KG1 (cell line): ENCODE measurements around the gene MGAT4A.
"Not testable (repeated sequence)": the region's sequence is repeated elsewhere in the genome, so short reads cannot be mapped to it uniquely, and the experiment has no call there.

Source experiments
- DNase-seq: peaks from one replicate; lab custom pipeline; 2025; lab: John Stamatoyannopoulos, UW

The MGAT4A gene

DNA sequence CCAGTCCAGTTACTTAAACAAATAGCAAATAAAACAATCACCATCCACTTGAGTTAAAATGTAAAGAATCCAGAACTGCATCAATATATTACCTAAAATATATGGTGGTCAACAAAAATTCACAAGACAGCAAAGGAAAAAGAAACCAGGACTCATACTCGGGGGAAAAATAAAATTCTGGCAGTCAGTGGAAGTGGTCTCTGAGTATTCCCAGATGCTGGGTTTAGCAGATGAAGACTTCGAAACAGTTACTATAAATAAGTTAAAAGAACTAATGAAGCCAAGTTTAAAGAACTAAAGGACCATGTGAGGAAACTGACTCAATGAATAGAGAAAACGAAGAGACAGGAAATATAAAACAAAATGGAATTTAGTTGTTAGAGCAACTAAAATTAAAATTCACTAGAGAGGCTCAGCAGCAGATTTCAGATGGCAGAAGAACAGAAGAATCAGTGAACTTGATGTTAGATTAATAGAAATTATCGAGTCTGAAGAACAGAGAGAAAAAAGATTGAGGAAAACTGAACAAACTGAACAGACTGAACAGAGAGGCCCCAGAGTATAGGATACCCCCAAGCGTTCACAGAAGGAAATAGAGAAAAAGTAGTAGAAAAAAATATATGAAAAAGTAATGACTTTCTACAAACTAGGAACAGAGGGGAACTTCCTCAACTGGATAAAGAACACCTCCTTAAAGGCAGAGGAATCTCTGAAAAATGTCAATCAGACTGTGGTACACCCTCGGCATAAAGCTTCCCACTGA lies 27.9 kb downstream of the MGAT4A start:
- DNase-seq: no peak

DNA sequence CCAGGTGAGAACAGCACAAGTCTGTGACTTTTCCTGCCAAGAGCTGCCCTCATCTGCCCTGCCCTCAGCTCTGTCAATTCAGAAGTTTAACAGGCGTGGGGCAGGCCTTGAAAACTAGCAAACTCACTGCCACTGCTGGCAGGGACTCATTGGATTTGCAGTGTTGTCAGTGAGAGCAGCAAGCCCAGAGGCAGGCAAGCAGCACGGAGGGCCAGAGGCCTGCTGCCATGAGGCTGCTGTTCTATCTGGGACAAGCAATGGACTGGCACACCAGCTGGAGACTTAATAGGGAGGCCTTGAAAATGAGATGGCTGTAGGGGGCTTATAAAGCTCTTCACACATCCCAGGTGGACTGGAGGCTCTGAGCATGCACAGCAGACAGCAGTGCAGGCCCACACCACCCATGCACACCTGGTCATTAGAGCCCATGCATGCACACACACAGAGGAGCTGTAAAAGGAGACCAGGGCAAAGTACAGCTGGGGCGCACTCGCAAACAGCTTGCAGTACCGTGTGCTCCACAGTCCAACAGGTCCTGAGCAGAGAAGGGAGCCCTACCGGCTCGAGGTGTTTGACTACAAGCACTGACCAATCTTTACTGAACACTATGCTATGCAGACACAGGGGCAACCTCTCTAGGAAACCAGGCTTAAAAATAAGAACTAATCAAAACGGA lies 28.7 kb downstream of the MGAT4A start:
- DNase-seq: no peak

DNA sequence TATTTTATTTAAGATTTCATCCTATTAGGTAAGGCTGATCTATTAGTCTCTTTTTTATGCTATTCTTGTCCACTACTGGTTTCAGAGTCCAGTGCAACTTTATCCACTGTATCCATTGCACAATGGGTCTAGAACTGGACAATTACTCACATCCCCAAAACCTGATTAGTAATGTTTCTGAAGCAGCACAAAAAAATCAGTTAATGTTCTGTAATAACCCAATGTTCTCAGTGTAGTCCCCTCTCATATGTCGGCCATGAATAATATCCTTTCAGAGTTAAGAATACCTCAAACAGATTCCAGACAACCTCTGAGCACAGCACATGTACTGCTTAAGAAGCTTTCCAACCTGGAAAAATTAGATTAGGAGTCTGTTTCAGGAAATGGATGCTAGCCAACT lies 29.7 kb downstream of the MGAT4A start:
- no peak for DNase-seq

DNA sequence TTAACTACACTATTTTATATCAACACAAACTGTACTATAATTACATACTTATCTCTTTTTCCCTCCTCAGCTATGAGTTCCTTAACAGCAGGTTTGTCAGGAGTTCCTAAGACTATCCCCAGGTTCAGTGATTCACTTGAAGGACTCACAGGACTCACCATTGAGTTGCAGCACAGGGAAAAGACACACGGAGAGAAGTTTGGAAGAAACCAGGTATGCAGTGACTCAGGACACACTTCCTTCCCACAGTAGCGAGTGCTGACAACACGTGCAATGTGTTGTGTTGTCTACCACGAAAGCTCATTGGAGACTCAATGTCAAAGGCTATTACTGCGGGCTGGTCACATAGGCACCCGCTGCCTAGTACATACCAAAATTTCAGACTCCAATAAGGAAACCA lies 32.0 kb downstream of the MGAT4A start:
- DNase-seq: no peak

DNA sequence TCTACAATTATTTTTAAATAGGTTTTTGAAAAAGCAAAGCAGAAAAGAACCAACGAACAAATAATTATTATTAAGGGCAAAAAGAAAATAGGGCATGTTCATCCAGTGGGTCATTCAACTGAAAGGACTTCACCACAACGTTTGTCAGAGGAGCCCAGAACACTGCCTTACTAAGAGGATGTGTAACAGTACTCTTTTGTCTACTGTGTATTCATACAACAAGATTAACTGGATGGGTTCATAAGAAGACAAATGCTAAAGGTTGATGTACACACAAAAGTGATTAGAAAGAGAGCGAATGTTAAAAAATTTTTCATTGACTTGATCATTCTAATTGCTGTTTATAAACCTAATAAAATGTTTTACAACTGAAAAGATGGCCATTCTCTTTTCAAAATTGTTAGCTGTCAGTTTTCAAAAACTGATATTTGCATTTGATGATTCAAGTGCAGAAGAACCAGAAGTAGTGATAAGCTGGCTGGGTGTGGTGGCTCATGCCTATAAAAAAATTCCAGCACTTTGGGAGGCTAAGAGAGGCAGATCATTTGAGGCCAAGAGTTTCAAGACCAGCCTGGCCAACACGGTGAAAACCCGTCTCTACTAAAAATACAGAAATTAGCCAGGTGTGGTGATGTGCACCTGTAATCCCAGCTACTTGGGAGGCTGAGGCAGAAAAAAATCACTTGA lies 33.1 kb downstream of the MGAT4A start:
- no peak for DNase-seq

DNA sequence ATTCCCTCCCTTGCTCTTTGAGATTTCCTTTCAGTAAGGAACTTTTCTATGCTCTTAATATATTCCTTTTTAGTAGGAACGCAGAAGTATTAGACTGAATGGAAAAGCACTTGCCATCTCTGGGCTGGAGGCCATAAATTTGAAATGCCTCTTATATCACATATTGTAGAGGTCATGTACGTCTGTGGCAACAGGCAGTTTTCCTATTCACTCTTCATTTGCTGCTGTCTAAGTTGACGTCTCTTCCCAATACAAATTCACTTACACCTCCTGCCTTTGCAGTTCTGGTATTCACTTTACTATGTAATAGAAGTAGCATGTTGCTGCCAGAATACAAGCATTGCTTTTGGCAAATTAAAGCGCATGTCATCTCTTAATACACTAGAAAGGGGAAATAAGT lies 34.7 kb downstream of the MGAT4A start:
- no peak for DNase-seq

DNA sequence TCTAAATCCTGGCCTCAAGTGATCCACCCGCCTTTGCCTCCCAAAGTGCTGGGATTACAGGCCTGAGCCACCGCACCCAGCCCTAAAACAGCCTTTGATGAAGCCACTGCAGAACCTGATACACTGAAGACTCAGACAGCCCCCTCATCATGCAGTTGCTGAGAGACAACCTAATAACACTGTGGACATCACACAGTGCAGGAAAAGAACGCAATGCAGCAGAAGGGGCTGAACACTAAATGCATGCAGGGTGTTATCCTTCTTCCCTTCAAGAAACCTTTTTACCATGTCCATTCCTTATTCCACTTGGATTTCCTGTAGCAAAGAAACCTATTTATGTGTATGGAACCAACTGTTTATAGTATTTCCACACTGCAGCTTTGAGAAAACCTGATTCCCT lies 35.7 kb downstream of the MGAT4A start:
- DNase-seq: no peak

DNA sequence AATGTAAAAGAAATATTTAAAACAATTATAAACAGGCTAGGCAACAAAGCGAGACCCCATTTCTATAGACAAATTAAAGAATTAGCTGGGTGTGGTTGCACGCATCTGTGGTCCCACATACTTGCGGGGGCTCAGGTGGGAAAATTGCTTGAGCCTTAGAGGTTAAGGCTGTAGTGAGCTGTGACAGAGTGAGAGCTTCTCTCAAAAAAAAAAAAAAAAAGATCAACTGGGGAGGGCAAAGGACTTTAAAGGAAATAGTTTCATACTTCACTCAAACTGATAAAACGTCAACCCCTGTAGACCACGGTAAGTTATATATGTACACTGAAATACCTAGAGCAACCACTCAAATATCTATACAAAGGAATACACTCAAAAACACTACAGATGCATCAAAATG lies 37.5 kb downstream of the MGAT4A start:
- DNase-seq: no peak

DNA sequence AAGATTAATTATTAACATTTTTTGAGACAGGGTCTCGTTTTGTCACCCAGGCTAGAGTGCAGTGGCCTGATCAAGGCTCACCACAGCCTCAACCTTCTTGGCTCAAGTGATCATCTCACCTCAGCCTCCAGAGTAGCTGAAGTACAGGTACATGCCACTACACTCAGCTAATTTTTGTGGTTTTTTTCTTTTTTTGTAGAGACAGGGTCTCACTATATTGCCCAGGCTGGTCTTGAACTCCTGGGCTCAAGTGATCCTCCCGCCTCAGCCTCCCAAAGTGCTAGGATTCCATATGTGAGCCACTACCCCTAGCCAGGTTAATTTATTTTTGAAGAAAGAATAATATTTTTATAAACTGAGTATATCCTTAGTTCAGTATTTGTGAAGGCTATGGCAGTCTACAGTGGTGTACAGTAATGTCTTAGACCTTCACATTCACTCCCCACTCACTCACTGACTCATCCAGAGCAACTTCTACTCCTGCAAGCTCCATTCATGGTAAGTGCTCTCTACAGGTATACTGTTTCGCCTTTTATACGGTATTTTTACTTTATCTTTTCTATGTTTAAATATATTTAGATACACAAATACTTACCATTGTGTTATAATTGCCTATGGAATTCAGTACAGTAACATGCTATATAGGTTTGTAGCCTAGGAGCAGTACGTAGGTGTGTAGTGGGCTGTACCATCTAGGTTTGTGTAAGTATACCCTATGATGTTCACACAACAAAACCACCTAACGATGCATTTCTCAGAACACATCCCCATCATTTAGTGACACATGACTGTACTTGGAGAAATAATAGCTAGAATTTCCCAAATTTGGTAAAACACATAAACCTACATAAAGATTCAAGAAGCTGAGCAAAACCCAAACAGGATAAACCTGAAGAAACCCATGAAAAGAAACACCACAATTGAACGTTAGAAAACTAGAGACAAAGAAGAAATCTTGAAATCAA lies 38.6 kb downstream of the MGAT4A start:
- no peak for DNase-seq

DNA sequence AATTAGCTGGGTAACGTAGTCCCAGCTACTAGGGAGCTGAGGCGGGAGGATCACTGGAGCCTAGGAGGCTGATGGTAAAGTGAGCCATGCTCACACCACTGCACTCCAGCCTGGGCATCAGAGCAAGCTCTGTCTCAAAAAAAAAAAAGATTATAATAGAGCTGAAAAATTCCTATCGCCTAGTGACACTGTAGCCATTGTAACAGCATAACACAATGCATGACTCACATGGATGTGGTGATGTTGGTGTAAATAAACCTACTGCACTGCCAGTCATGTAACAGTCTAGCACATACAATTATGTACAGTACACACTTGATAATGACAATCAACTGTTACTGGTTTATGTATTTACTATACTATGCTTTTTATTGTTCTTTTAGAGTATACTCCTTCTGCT lies 39.6 kb downstream of the MGAT4A start:
- DNase-seq: no peak

DNA sequence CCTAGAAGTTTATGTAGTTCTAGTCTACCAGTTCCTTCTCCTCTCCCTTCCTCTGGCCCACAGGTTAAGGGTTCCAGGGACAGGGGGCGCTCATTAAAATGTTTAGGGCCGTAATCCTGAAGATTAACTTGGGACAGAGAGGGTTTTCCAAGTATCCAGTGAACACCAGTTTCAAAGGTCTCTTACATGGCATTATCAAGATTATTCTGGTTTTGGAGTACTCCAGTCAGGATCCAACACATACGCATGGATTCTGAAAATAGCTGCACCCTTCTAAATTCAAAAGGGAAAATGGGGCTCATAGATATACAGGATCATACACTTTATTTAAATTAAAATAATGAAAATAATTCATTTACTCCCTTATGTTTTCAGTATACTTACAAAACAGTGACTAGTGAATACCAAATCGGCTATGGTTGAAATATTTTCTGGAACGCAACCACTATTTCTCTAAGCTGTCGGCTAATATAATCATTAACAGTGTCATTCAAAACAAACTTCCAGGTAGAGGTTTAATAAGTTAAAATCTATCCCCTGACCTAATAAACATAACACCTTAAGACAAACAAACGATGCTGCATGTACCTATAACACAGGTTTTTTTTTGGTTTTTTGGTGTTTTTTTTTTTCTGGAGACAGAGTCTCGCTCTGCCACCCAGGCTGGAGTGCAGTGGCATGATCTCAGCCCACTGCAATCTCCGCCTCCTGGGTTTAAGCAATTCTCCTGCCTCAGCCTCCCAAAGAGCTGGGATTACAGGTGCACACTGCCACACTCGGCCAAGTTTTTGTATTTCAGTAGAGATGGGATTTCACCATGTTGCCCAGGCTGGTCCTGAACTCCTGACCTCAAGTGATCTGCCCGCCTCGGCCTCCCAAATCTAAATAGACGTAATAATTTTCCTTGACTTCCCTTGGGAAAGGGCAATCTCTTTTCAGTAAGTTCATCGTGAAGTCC lies 44.7 kb downstream of the MGAT4A start:
- no peak for DNase-seq

DNA sequence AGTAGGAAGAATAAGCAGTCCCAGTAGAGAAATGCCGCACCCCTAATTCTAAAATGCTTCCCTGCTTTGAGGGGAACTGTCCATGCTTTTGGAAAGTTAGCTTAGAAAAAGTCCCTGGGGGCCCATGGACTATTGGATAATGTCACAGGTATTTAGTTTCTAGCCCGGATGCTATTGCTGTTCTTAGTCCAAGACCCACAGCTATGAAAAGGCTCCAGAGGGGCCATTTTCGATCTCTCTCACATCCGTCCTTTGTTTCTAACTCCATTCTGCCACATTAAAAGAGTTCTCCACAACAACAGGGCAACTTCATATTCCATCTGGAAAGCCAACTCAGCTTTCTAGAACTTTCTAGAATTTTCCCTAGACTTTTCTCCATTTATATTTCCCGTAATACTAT lies 47.2 kb downstream of the MGAT4A start:
- no peak for DNase-seq

DNA sequence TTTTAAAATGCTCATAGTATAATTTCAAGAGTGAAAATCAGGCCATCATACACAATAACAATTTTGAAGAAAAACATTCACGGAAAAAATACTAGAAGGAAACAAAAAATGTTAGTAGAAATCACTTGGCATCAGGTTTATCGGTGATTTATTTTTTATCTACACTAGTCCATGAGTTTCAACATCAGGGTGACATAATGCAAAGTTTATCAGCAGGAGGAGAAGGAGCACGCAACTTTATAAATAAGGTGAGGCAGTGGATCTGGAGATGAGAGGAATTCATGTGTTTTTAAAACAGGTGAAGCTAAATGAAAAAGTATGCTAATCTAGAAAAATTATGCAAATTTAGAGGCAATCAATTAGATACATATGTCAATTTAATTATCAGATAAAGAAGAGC lies 54.2 kb downstream of the MGAT4A start:
- no peak for DNase-seq

DNA sequence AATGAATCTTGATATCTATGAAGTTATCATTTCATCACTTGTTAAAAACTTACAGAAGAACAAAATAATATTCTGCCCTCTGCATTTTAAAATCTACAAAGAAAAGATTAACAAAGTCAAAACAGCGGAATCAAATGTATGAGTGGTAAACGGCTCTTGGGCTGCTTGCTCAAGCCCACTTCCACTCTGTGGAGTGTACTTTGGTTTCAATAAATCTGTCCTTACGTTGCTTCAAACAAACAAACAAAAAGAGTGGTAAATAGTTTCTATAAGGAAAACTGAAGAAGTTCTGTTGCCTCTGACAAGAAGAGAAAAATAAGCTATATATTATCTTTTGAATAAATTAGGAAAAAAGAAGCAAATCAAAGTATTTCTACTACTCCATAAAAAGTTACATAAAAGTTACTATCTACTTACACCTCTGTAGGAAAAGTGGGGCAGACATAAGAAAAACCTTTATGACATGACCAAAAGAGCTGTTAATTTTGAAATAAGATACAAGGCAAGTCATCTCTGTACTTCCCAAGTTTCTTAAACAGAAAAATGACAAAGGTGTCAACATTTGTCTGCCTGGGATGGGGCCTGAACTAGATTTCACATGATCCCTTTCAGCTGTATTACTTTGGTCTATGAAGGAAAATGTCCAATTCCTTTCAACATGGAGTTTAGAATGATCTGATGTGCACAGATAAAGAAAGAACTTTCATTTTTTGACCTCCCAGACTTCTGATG lies 56.5 kb downstream of the MGAT4A start:
- DNase-seq: no peak

DNA sequence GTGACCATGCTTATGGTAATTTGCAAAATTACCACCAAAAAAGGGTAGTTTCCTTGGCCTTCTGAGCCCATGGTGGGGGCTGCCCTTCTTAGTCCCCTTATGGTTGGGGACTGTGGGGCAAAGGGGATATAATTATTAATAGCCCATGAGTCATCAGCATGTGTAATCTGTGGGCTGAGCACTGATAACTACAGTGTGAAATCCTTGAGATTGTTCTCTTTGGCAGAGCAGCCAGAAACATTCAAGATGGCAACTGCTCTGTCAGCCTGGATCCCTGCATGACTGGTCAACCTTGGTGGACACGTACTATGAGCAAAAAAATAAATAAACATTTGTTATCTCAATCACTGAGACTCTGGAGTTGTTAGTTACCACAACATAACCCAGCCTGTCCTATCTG lies 61.3 kb downstream of the MGAT4A start:
- no peak for DNase-seq

DNA sequence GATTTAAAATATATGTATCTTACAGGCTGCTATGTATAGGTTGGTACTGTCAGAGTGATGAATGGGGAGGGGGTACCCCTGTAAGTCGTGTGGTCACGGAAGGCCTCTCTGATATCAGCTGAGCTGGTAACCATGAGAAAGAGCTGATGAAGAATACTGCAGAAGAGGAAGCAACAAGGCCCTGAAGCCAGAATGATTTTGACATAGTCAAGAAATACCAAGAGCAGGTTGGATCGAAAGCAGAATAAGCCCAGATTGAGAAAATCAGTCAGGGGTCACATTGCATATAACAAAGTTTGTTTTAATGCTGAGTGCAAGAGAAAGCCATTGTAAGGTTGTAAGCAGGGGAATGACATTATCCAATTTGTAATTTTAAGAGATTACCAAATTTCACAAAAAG lies 65.3 kb downstream of the MGAT4A start:
- DNase-seq: no peak

DNA sequence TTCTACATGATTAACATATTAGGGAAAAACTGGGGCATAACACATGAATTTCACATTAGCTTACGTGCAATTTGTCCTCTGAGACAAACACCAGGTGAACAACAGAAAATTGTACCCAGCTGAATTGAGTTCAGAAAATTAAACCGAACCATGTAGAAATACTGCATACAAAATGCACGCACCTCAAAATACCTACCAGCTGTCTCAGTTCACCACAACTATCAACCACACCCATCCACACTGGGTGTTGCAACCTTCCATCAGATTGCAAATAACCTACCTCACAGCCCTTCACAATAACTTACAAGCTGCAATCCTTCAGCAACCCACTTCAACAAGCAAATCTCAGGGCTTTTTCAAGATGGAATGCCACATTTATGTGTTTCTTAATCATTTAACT lies 66.6 kb downstream of the MGAT4A start:
- no peak for DNase-seq

DNA sequence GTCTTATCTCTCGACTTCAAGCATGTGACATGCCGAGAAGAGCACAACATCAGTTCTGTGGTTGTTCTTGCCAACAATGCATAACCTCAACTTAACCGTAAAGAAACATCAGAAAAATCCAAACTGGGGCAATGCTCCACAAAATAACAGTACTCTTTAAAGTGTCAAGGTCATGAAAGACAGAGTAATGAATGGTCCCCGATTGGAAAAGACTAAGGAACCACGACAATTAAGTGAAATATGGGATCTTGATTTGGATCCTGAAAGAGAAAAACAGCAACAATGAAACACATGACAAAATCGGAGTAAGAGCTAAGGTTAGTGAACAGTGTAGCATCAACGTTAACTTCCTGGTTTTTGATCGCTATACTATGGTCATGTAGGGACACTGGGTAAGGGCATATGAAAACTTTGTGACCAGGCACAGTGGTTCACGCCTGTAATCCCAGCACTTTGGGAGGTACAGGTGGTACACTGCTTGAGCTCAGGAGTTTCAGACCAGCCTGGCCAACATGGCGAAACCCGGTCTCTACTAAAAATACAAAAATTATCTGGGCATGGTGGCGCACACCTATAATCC lies 67.3 kb downstream of the MGAT4A start:
- no peak for DNase-seq

DNA sequence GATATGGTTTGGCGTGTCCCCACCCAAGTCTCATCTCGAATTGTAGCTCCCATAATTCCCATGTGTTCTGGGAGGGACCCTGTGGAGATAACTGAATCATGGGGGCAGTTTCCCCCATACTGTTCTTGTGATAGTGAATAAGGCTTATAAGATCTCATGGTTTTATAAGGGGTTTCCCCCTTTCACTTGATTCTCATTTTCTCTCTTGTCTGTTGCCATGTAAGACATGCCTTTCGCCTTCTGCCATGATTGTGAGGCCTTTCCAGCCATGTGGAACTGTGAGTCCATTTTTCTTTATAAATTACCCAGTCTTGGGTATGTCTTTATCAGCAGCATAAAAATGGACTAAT lies 71.5 kb downstream of the MGAT4A start:
- DNase-seq: not testable (repeated sequence)
